ENCODE data around the gene TP53RK.

Gene TP53RK

DNA sequence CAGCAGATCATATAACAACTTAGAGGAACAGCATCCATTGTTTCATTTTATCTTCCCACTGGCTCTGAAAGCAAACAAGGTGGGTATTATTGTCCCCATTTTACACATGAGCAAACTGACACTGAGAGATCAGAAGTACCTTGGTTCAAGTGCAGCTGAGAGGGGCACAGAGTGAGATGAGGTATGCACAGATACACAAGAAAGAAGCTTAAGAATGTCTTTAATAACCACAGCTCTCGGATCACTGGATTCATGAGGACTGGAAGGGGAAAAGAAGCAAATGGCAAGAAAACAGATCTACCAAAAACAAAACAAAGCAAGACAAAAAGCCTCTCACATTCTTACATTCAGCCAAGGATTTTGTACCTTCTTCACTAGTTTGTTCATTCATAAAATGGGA, 30.8 kb upstream of the TP53RK start:
- Histone ChIP-seq H3K27ac (ENCODE audit: low read depth, low read length) (no peak overlapping the region), H3K4me3 (ENCODE audit: low read depth in 1 of 2, low read length in 2 of 2) (no peak overlapping the region), H3K27me3 (ENCODE audit: control insufficient read depth in 1 of 2, insufficient read depth in 2 of 2, low read length in 2 of 2) (no peaks in the 10 kb centered on the region), H3K9me3 (ENCODE audit: control insufficient read depth in 1 of 2, low read length in 2 of 2) (no peaks in the 10 kb centered on the region), H3K9ac (ENCODE audit: low read depth in 1 of 2, low read length in 2 of 2) (no peak overlapping the region), H3K36me3 (ENCODE audit: control insufficient read depth in 1 of 2, insufficient read depth in 2 of 2, low read length in 2 of 2) (no peaks in the 10 kb centered on the region), H3K4me1 (ENCODE audit: control insufficient read depth in 1 of 2, insufficient read depth in 2 of 2, low read length in 2 of 2) (no peaks in the 10 kb centered on the region)

DNA sequence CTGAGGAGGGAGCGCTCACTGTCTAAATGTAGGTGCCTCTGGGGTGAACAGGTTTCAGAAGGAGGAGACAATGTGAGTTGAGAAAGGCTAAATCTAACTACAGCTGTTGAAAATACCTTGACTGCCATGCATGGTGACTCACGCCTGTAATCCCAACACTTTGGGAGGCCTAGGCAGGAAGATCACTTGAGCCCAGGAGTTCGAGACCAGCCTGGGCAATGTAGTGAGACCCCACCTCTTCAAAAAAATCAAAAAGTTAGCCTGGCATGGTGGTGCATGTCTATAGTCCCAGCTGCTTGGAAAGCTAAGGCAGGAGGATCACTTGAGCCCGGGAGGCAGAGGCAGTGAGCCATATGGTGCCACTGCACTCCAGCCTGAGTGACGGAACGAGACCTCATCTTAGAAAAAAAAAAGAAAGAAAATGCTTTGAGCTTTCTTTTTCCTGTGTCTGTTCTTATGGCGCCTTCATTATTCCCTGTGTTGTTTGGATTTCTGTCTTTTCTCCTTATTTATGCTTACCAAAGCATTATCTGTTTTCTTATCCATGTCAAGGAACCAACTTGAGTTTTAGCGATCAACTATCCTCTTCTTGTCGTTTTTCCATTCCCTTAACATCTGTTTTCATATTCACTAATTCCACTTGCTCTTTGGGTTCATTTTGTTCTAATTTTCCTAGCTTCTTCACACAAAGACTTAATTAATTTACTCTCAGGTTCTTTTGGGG, 28.7 kb upstream of the TP53RK start:
- no peaks in the 10 kb centered on the region for H3K36me3 ChIP-seq (ENCODE audit: control insufficient read depth in 1 of 2, insufficient read depth in 2 of 2, low read length in 2 of 2)
- no peak overlapping the region for H3K27ac ChIP-seq (ENCODE audit: low read depth, low read length)
- H3K9ac ChIP-seq (ENCODE audit: low read depth in 1 of 2, low read length in 2 of 2), result no peak overlapping the region
- H3K4me3 ChIP-seq (ENCODE audit: low read depth in 1 of 2, low read length in 2 of 2), result no peak overlapping the region
- no peaks in the 10 kb centered on the region for H3K27me3 ChIP-seq (ENCODE audit: control insufficient read depth in 1 of 2, insufficient read depth in 2 of 2, low read length in 2 of 2)
- H3K4me1 ChIP-seq (ENCODE audit: control insufficient read depth in 1 of 2, insufficient read depth in 2 of 2, low read length in 2 of 2), result no peaks in the 10 kb centered on the region
- H3K9me3 ChIP-seq (ENCODE audit: control insufficient read depth in 1 of 2, low read length in 2 of 2), result no peaks in the 10 kb centered on the region

DNA sequence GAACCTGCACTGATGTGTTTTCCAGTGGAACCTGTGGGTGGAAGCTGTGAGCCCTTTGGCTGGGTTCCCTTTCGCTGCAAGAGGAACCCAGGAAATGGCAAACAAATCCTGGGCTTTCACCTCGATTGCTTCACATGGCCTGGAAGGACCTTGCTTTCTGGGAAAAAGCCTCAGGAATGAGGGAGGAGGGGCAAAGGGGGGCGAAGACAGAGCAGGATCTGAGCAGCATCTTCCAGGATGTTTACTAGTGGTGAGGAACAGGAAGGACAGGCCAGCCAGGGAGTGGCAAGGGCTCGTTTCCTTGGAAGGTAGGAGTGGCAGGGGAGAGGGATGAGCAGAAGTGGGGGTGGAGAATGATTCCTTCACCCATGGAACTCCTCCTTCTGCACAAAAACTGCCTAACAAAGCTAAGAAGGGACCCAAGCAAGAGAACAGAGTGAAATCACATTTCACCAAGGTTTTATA, 26.1 kb upstream of the TP53RK start:
- H3K27me3 ChIP-seq (ENCODE audit: control insufficient read depth in 1 of 2, insufficient read depth in 2 of 2, low read length in 2 of 2), result peaks cover 2 to 3% of the 10 kb centered on the region in 2 donors
- peaks cover 3 to 4% of the 10 kb centered on the region in 2 donors for H3K4me1 ChIP-seq (ENCODE audit: control insufficient read depth in 1 of 2, insufficient read depth in 2 of 2, low read length in 2 of 2)
- no peak overlapping the region for H3K27ac ChIP-seq (ENCODE audit: low read depth, low read length)
- no peak overlapping the region for H3K9ac ChIP-seq (ENCODE audit: low read depth in 1 of 2, low read length in 2 of 2)
- no peaks in the 10 kb centered on the region for H3K9me3 ChIP-seq (ENCODE audit: control insufficient read depth in 1 of 2, low read length in 2 of 2)
- no peak overlapping the region for H3K4me3 ChIP-seq (ENCODE audit: low read depth in 1 of 2, low read length in 2 of 2)
- no peaks in the 10 kb centered on the region for H3K36me3 ChIP-seq (ENCODE audit: control insufficient read depth in 1 of 2, insufficient read depth in 2 of 2, low read length in 2 of 2)

DNA sequence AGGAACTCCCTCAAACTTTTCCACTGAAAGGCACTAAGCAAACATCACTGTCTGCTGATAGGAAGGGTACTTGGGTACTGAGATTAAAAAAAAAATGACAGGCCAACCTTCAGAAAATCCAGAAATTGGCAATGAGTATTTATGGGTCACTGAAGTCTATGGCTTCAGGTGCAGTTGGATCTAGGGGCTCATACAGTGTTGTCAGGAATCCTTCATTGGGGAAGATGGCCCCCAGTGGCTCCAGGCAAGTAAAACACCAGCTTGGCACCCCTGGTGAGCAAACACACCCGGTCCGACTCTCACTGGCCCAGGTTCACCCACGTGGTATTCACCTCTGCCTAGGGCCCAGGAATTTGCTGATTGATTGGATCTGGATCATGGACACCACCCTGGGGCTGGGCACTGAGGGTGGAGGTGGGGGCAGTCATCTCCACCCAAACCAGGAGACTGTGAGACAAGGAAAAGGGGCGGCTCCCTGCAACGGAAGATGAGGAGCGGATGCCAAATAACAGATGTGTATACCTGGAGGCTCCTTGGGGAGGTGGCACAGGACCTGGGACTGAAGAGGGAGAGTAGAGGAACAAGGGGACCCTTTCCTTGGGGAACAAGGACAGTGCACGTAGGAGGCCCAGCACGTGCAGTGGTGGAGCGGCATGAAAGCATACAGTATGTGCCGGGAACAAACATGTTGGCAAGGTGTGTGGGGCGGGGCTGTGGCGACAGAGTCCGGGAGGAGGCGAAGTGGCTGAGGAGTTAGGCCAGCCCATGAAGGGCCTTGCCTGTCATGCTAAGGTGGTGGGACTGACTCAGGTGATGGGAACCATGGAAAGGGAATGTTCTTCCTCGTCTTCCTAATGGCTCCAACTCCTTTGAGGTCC, 25.0 kb upstream of the TP53RK start:
- Histone ChIP-seq H3K27ac (ENCODE audit: low read depth, low read length) (no peak overlapping the region), H3K4me3 (ENCODE audit: low read depth in 1 of 2, low read length in 2 of 2) (no peak overlapping the region), H3K4me1 (ENCODE audit: control insufficient read depth in 1 of 2, insufficient read depth in 2 of 2, low read length in 2 of 2) (peaks cover 6 to 9% of the 10 kb centered on the region in 2 donors), H3K27me3 (ENCODE audit: control insufficient read depth in 1 of 2, insufficient read depth in 2 of 2, low read length in 2 of 2) (peaks cover 6 to 8% of the 10 kb centered on the region in 2 donors), H3K36me3 (ENCODE audit: control insufficient read depth in 1 of 2, insufficient read depth in 2 of 2, low read length in 2 of 2) (no peaks in the 10 kb centered on the region), H3K9me3 (ENCODE audit: control insufficient read depth in 1 of 2, low read length in 2 of 2) (no peaks in the 10 kb centered on the region), H3K9ac (ENCODE audit: low read depth in 1 of 2, low read length in 2 of 2) (no peak overlapping the region)

DNA sequence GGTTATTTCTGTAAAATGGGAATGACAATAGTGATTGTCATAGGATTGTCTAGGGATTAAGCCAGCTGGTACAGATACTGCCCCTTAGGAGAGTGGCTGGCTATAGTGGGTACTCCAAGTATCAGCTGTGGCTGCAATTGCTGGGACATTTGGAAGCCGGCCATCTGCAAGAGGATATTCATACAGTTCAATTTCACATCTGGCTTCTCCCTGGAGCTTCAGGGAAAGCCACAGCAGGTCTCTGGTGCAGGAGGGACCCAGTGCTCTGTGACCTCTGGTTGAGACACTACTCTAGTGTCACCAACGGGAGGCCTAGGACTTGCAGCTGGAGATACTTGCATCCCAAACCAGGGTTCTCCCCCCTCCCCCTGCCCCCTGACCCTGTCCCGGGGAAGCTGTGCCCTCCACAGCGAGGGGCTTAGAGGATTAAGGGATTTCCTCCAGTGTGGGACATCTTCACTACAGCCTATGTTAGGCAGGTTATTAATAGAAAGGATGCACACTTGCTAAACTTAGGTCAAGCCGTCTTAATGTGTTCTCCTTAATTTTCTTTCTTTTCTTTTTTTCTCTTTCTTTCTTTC, 22.9 kb upstream of the TP53RK start:
- peaks cover 9 to 10% of the 10 kb centered on the region in 2 donors for H3K4me1 ChIP-seq (ENCODE audit: control insufficient read depth in 1 of 2, insufficient read depth in 2 of 2, low read length in 2 of 2)
- H3K27me3 ChIP-seq (ENCODE audit: control insufficient read depth in 1 of 2, insufficient read depth in 2 of 2, low read length in 2 of 2), result peaks cover 6 to 16% of the 10 kb centered on the region in 2 donors
- H3K9me3 ChIP-seq (ENCODE audit: control insufficient read depth in 1 of 2, low read length in 2 of 2), result no peaks in the 10 kb centered on the region
- H3K36me3 ChIP-seq (ENCODE audit: control insufficient read depth in 1 of 2, insufficient read depth in 2 of 2, low read length in 2 of 2), result no peaks in the 10 kb centered on the region
- no peak overlapping the region for H3K4me3 ChIP-seq (ENCODE audit: low read depth in 1 of 2, low read length in 2 of 2)
- no peak overlapping the region for H3K9ac ChIP-seq (ENCODE audit: low read depth in 1 of 2, low read length in 2 of 2)
- H3K27ac ChIP-seq (ENCODE audit: low read depth, low read length), result no peak overlapping the region

DNA sequence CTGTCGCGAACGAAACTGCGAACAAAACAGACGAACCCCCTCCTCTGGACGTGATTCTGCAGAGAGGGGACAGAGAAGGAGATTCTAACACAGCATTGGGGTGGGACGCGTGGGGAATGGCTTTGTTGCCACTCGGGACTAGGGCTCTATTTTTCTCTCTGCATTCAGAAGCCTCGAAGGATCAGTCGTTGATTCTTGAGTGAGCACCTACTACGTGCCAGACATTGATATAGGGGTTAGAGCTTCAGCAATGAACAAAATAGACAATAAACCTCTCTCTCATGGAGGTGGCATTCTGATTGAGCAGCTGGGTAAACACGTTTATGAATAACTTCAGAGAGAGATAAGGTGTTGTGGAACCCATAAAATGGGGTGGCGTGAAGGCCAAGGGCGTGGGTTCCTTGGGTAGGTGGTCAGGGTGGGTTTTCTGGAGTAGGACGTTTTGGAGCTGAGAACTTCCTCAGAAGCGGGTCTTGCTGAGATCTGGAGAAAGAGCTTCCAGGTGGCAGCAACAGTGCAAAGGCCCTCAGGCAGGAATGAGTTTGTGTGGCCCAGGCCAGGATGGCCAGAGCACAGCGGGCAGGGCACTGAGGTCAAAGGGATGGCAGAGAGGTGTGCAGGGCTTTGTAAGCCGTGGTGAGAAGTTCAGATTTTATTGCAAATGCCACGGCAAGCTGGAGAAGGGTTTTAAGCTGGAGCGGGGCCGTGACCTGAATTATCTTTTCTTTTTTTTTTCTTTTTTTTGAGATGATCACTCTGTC, 21.1 kb upstream of the TP53RK start:
- Histone ChIP-seq H3K4me3 (ENCODE audit: low read depth in 1 of 2, low read length in 2 of 2) (peak overlapping the region; percentile 57 to 71), H3K36me3 (ENCODE audit: control insufficient read depth in 1 of 2, insufficient read depth in 2 of 2, low read length in 2 of 2) (no peaks in the 10 kb centered on the region), H3K27ac (ENCODE audit: low read depth, low read length) (peak overlapping the region; percentile 32), H3K9ac (ENCODE audit: low read depth in 1 of 2, low read length in 2 of 2) (peak overlapping the region; percentile 42 to 54), H3K4me1 (ENCODE audit: control insufficient read depth in 1 of 2, insufficient read depth in 2 of 2, low read length in 2 of 2) (peaks cover 9 to 10% of the 10 kb centered on the region in 2 donors), H3K9me3 (ENCODE audit: control insufficient read depth in 1 of 2, low read length in 2 of 2) (no peaks in the 10 kb centered on the region), H3K27me3 (ENCODE audit: control insufficient read depth in 1 of 2, insufficient read depth in 2 of 2, low read length in 2 of 2) (peaks cover 6 to 16% of the 10 kb centered on the region in 2 donors)

DNA sequence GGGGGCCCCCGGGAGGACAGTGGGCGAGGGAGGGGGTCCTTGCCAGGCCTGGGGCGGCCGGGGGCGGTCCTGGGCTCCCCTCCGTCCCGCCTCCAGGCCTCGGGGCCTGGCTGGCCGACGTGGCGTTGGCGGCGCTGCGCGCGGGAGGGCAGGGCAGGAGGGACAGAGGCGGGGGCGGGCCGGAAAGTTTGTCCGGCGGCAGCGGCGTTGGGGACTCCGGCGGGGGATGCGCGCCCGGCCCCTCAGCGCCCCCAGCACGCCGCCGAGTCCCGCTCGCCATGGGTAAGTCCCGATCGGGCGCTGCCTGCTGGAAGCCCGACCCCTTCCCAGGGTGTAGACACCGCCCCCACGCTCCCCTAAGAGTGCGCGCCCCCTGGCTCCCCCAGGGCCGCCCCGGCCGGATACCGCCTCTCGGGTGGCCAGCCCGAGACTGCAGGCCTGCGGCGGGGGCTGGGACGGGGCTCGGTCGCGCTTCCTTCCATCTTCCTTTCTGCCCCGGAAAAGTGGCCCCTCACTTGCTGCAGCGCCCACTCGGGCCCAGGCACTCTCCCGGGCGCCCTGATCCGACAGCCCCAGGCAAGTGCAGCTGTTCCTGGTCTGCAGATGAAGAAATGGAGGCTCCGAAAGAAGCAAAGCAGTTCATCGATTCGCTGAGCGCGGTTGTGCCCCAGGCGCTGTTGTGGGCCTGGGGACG, 20.4 kb upstream of the TP53RK start, which contains the start of gene SLC2A10:
TSS of gene SLC2A10 (plus strand) at position 191 of the 694 bp plus-strand sequence. CDS start at position 279, 88 bp downstream.
- peaks cover 9 to 10% of the 10 kb centered on the region in 2 donors for H3K4me1 ChIP-seq (ENCODE audit: control insufficient read depth in 1 of 2, insufficient read depth in 2 of 2, low read length in 2 of 2)
- H3K9ac ChIP-seq (ENCODE audit: low read depth in 1 of 2, low read length in 2 of 2), result peak within 1 kb of the TSS; percentile 42 to 54
- peaks cover 6 to 16% of the 10 kb centered on the region in 2 donors for H3K27me3 ChIP-seq (ENCODE audit: control insufficient read depth in 1 of 2, insufficient read depth in 2 of 2, low read length in 2 of 2)
- H3K9me3 ChIP-seq (ENCODE audit: control insufficient read depth in 1 of 2, low read length in 2 of 2), result no peaks in the 10 kb centered on the region
- peak within 1 kb of the TSS; percentile 57 to 71 for H3K4me3 ChIP-seq (ENCODE audit: low read depth in 1 of 2, low read length in 2 of 2)
- H3K27ac ChIP-seq (ENCODE audit: low read depth, low read length), result peak within 1 kb of the TSS; percentile 32
- H3K36me3 ChIP-seq (ENCODE audit: control insufficient read depth in 1 of 2, insufficient read depth in 2 of 2, low read length in 2 of 2), result no peaks in the 10 kb centered on the region

DNA sequence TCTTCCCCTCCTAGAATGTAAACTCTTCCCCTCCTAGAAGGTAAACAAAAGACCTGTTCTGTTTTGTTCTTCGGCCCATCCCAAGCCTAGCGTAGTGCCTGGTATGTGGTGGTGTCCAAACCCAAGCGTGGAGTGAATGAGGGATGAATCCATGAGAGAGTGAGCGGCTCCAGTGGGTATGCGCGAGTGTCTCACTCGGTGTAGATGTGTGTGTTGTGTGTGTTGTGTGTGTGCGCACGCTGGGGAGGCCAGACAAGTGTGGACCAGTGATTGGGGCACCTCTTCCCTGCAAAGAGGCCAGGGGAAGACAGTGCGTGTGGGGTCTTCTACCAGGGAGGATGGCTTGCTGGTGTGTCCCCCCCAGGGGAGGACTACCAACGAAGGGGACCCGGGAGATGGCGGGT, 19.8 kb upstream of the TP53RK start:
- H3K4me1 ChIP-seq (ENCODE audit: control insufficient read depth in 1 of 2, insufficient read depth in 2 of 2, low read length in 2 of 2), result peaks cover 9 to 10% of the 10 kb centered on the region in 2 donors
- H3K36me3 ChIP-seq (ENCODE audit: control insufficient read depth in 1 of 2, insufficient read depth in 2 of 2, low read length in 2 of 2), result no peaks in the 10 kb centered on the region
- peaks cover 6 to 16% of the 10 kb centered on the region in 2 donors for H3K27me3 ChIP-seq (ENCODE audit: control insufficient read depth in 1 of 2, insufficient read depth in 2 of 2, low read length in 2 of 2)
- H3K9ac ChIP-seq (ENCODE audit: low read depth in 1 of 2, low read length in 2 of 2), result peak overlapping the region in 1 of 2 donors; percentile 42
- H3K4me3 ChIP-seq (ENCODE audit: low read depth in 1 of 2, low read length in 2 of 2), result peak overlapping the region; percentile 32 to 57
- H3K9me3 ChIP-seq (ENCODE audit: control insufficient read depth in 1 of 2, low read length in 2 of 2), result no peaks in the 10 kb centered on the region
- peak overlapping the region; percentile 32 for H3K27ac ChIP-seq (ENCODE audit: low read depth, low read length)

DNA sequence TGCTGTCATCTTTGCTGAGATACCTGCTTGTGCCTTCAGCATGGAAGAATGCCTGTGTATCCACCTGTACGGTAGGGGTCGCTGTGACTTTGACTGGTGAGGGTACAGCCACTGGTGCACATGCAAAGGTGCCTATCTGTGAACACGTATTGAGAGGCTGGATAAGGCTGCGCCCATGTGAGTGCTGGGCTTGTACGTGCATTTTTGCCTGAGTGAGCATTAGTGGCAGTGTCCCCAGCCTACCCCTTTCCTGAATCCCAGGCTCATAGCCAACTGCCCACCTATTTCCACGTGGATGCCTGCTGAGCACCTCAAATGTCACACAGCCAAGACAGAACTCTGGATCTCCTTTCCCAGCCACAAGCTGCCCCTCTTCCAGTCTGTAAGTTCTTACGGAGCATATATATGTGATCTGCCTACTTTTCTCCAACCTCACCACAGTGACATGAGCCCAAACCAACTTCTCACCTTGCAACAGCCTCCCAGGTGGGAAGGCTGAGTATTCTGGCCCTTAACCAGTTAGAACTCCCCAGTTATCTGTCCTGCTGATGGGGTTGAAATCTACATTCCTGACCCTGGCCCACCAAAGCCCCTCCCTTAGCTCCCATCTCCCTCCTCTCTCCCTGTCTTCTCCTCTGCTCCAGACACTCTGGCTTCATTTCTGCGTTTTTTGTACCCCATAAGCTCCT, 19.1 kb upstream of the TP53RK start:
- Histone ChIP-seq H3K4me1 (ENCODE audit: control insufficient read depth in 1 of 2, insufficient read depth in 2 of 2, low read length in 2 of 2) (peaks cover 9 to 10% of the 10 kb centered on the region in 2 donors), H3K9ac (ENCODE audit: low read depth in 1 of 2, low read length in 2 of 2) (no peak overlapping the region), H3K27me3 (ENCODE audit: control insufficient read depth in 1 of 2, insufficient read depth in 2 of 2, low read length in 2 of 2) (peaks cover 6 to 16% of the 10 kb centered on the region in 2 donors), H3K27ac (ENCODE audit: low read depth, low read length) (no peak overlapping the region), H3K4me3 (ENCODE audit: low read depth in 1 of 2, low read length in 2 of 2) (no peak overlapping the region), H3K36me3 (ENCODE audit: control insufficient read depth in 1 of 2, insufficient read depth in 2 of 2, low read length in 2 of 2) (no peaks in the 10 kb centered on the region), H3K9me3 (ENCODE audit: control insufficient read depth in 1 of 2, low read length in 2 of 2) (no peaks in the 10 kb centered on the region)

Measured in duodenal mucosa (tissue), 2 donors.